IMR-90 (cell line): ENCODE results near the gene KCTD11. TPM values are rescaled to one million over a fixed set of nuclear protein-coding genes. Genes with fewer than 3 reads are reported as not detected.

Source experiments
- ATAC-seq: fragments of 200-7000 bp; cut with Tn5 transposase; 2 replicates; pipeline ENCODE4 v1.9.1; 2020; ENCODE audit warnings: low read depth, mild to moderate bottlenecking, moderate library complexity
- BruUV-seq: library from RNA; stranded (reverse); fragments of 400-500 nt; replicated peaks from 2 replicates; lab custom pipeline; 2021; lab: Mats Ljungman, UMichigan
- CTCF ChIA-PET: fragments of 300-600 bp; formaldehyde crosslinking; extraction: SDS; loops from one replicate; lab custom pipeline; 2021; ENCODE audit warnings: antibody characterized with exemption; lab: Yijun Ruan, JAX
- POLR2A ChIA-PET: fragments of 300-600 bp; sonication (Branson Sonifier 250); formaldehyde crosslinking; loops from one replicate; lab custom pipeline; 2022; ENCODE audit warnings: antibody characterized with exemption; ENCODE audit not compliant: unreplicated experiment; lab: Charles Lee
- DNase-seq: peaks from one replicate; pipeline ENCODE4 v3.0.0; 2013
- H2AFZ ChIP-seq: replicated peaks from 2 replicates; pipeline ENCODE3; 2013; ENCODE audit warnings: low read length, mild to moderate bottlenecking; ENCODE audit not compliant: poor library complexity
- H2AK5ac ChIP-seq: 2 replicates; pipeline ENCODE4 v1.6.1; 2013; ENCODE audit warnings: low read depth, low read length, inconsistent platforms
- H2AK9ac ChIP-seq: replicated peaks from 2 replicates; pipeline ENCODE3; 2013; ENCODE audit warnings: mild to moderate bottlenecking, low read depth, low read length, moderate library complexity; ENCODE audit not compliant: poor library complexity
- H2BK120ac ChIP-seq: 2 replicates; pipeline ENCODE4 v1.6.1; 2013; ENCODE audit warnings: low read depth, low read length, inconsistent platforms
- H2BK15ac ChIP-seq: 3 replicates; pipeline ENCODE4 v1.6.1; 2013; ENCODE audit warnings: low read depth, low read length, inconsistent platforms
- H2BK20ac ChIP-seq: 2 replicates; pipeline ENCODE4 v1.6.1; 2013; ENCODE audit warnings: low read depth, mild to moderate bottlenecking, inconsistent platforms, low read length, moderate library complexity
- H2BK5ac ChIP-seq: 2 replicates; pipeline ENCODE4 v1.6.1; 2013; ENCODE audit warnings: mild to moderate bottlenecking, low read depth, low read length, inconsistent platforms; ENCODE audit not compliant: poor library complexity, severe bottlenecking
- H3K14ac ChIP-seq: replicated peaks from 2 replicates; pipeline ENCODE4 v1.6.1; 2013; ENCODE audit warnings: low read depth, low read length, inconsistent platforms
- H3K18ac ChIP-seq: 2 replicates; pipeline ENCODE4 v1.6.1; 2013; ENCODE audit warnings: low read depth, low read length, control low read depth
- H3K23ac ChIP-seq: 2 replicates; pipeline ENCODE4 v1.6.1; 2013; ENCODE audit warnings: low read depth, low read length, inconsistent platforms
- H3K27ac ChIP-seq: 2 replicates; pipeline ENCODE4 v1.5.1; 2013; ENCODE audit warnings: mild to moderate bottlenecking, control low read depth, low read length; ENCODE audit not compliant: insufficient read depth
- H3K27me3 ChIP-seq: 2 replicates; pipeline ENCODE4 v1.6.1; 2013; ENCODE audit warnings: low read length; ENCODE audit not compliant: control insufficient read depth, insufficient read depth
- H3K36me3 ChIP-seq: 2 replicates; pipeline ENCODE4 v1.6.1; 2013; ENCODE audit warnings: low read length, mixed read lengths; ENCODE audit not compliant: control insufficient read depth, insufficient read depth
- H3K4ac ChIP-seq: 2 replicates; pipeline ENCODE4 v1.6.1; 2013; ENCODE audit warnings: low read depth, low read length, inconsistent platforms
- H3K4me1 ChIP-seq: 2 replicates; pipeline ENCODE4 v1.6.1; 2013; ENCODE audit warnings: low read length, mixed read lengths; ENCODE audit not compliant: control insufficient read depth, insufficient read depth
- H3K4me2 ChIP-seq: 2 replicates; pipeline ENCODE4 v1.6.1; 2013; ENCODE audit warnings: low read depth, mild to moderate bottlenecking, control low read depth, low read length, moderate library complexity
- H3K4me3 ChIP-seq: 2 replicates; pipeline ENCODE4 v1.5.1; 2013; ENCODE audit warnings: low read depth, mild to moderate bottlenecking, control low read depth, low read length, moderate library complexity; ENCODE audit not compliant: insufficient read depth
- H3K56ac ChIP-seq: 2 replicates; pipeline ENCODE4 v1.6.1; 2013; ENCODE audit warnings: low read length, inconsistent platforms; ENCODE audit not compliant: insufficient read depth; ENCODE audit errors: extremely low read depth
- H3K79me1 ChIP-seq, 2 experiments: 2 replicates each; pipeline ENCODE4 v1.6.1; 2013; ENCODE audit warnings: low read length in 2 of 2, inconsistent platforms in 1 of 2, low read depth in 1 of 2
- H3K9ac ChIP-seq: 2 replicates; pipeline ENCODE4 v1.6.1; 2013; ENCODE audit warnings: low read depth, low read length, control low read depth
- H3K9me1 ChIP-seq: 2 replicates; pipeline ENCODE4 v1.6.1; 2013; ENCODE audit warnings: low read length, inconsistent platforms; ENCODE audit not compliant: insufficient read depth
- H3K9me3 ChIP-seq: 2 replicates; pipeline ENCODE4 v1.6.1; 2013; ENCODE audit warnings: low read length; ENCODE audit not compliant: control insufficient read depth, insufficient read depth
- H4K20me1 ChIP-seq: 2 replicates; pipeline ENCODE4 v1.6.1; 2013; ENCODE audit warnings: low read length, inconsistent platforms; ENCODE audit not compliant: insufficient read depth
- H4K5ac ChIP-seq: 2 replicates; pipeline ENCODE4 v1.6.1; 2013; ENCODE audit warnings: mild to moderate bottlenecking, low read depth, low read length, control low read depth
- H4K8ac ChIP-seq, 2 experiments: 2 replicates each; pipeline ENCODE4 v1.6.1; 2013; ENCODE audit warnings: low read depth in 2 of 2, low read length in 2 of 2, control low read depth in 1 of 2, inconsistent platforms in 1 of 2
- H4K91ac ChIP-seq: 2 replicates; pipeline ENCODE4 v1.6.1; 2013; ENCODE audit warnings: low read depth, low read length, inconsistent platforms; ENCODE audit not compliant: insufficient read depth
- RFX5 ChIP-seq: IDR thresholded peaks from 2 replicates; pipeline ENCODE4 v1.8.0; 2012; ENCODE audit warnings: low read depth, mild to moderate bottlenecking, low read length, moderate library complexity
- USF2 ChIP-seq: fragments of 150-350 bp; IDR thresholded peaks from 2 replicates; pipeline ENCODE4 v1.6.1; 2017; ENCODE audit warnings: mild to moderate bottlenecking, antibody characterized with exemption, low read length, low read depth
- WGBS, 2 experiments: methylation state at CpG; one replicate each; pipeline versions ENCODE4 v1.1.5 to v1.1.7; 2013; ENCODE audit warnings: missing lambda C conversion rate in 2 of 2; ENCODE audit not compliant: insufficient read length in 1 of 2; ENCODE audit errors: extremely low coverage in 2 of 2; 5-methylcytosine and 5-hydroxymethylcytosine counted together
- dilution Hi-C: fragments of 300-500 bp; cut with HindIII; formaldehyde crosslinking; loops from one replicate; pipeline ENCODE4 v1.14.3; 2018; ENCODE audit warnings: low sequenced_read_pairs; ENCODE audit not compliant: unreplicated experiment
- in situ Hi-C: fragments of 300-500 bp; cut with MboI; formaldehyde crosslinking; loops from 3 replicates; pipeline ENCODE4 v1.14.3; 2019; ENCODE audit warnings: low sequenced_read_pairs, inconsistent platforms, mixed read lengths
- intact Hi-C: fragments of 100-400 bp; cut with micrococcal nuclease; formaldehyde crosslinking; loops from 2 replicates; pipeline ENCODE4 v1.10.0; 2022
- polyA plus RNA-seq, 3 experiments: library from polyadenylated mRNA; depleted of rRNA; stranded (reverse); fragments of >200 nt; gene quantifications; 2 replicates each; pipeline ENCODE4 v1.2.3, GENCODE V29; 2012; ENCODE audit warnings: low replicate concordance in 1 of 3
- total RNA-seq: library from RNA; depleted of rRNA; stranded (reverse); fragments of >200 nt; gene quantifications from 2 replicates; pipeline ENCODE4 v1.2.3, GENCODE V29; 2012

KCTD11 gene
- total and polyA plus RNA-seq, 2 of the 4 experiments (the other 2 are of a cell fraction), result 10.8 to 16.4 TPM

GRCh38 chr17:7356072-7356549 is 4.1 kb downstream of the KCTD11 start (continued):
- no peak for TF ChIP-seq RFX5

- Histone ChIP-seq H3K79me1 (peaks cover 20 to 39% of the 10 kb centered on the region in 2 experiments; a peak in 3 of 4 replicates), H3K9me3 (no peaks in the 10 kb centered on the region), H2BK20ac (no peak overlapping the region), H2AK9ac (no peak overlapping the region), H2AK5ac (no peak overlapping the region), H3K14ac (no peak overlapping the region), H4K5ac (no peak overlapping the region), H4K20me1 (peaks cover 18% of the 10 kb centered on the region; the same call in 1 of the 2 replicates), H3K9me1 (peaks cover 21% of the 10 kb centered on the region), H3K4me1 (peaks cover 32% of the 10 kb centered on the region), H3K4me2 (no peak overlapping the region), H3K27me3 (no peaks in the 10 kb centered on the region), H4K91ac (no peak overlapping the region), H3K27ac (no peak overlapping the region), H2BK5ac (no peak overlapping the region), H3K9ac (no peak overlapping the region), H2BK120ac (no peak overlapping the region), H3K18ac (no peak overlapping the region), H2AFZ (no peak overlapping the region), H2BK15ac (no peak overlapping the region), H3K4ac (no peak overlapping the region), H3K56ac (no peak overlapping the region), H4K8ac (no peak overlapping the region), H3K23ac (no peak overlapping the region), H3K36me3 (no peaks in the 10 kb centered on the region), H3K4me3 (no peak overlapping the region)
- POLR2A ChIA-PET, result no interaction called here
- dilution Hi-C loops (no loop called here), intact Hi-C loops (no loop called here), in situ Hi-C loops (loop anchor here (5.0 to 10.0 kb wide), 2 partner anchors 36 to 198 kb away; partner anchors contain the start of genes PLSCR3 and TNFSF13)
- DNase-seq (no peak), ATAC-seq (no peak)
- BruUV-seq, result no TSS peak
- CTCF ChIA-PET, result interaction anchor here (0.6 to 4.1 kb wide), 2 partner anchors 20 to 204 kb away, joined by 3 to 19 read pairs; partner anchors contain the start of gene SENP3
- WGBS, 2 experiments, result 67% methylated on average over 3 of the region's 8 CpGs; no CpG with 5 or more reads in 1 of the 2 experiments
- TF ChIP-seq USF2, result no peak
Observed at GRCh38 chr17:7356756-7357155, 4.8 kb downstream of the KCTD11 start.
